ENCODE measurements around the gene SHISA7.

SHISA7 gene

GRCh38 chr19:55433292-55433691, 9.8 kb downstream of the SHISA7 start:
- TF ChIP-seq POLR2AphosphoS5 (IDR thresholded peaks at IDR 0.05; ENCODE audit: low read depth) (no peak), CTCF (IDR thresholded peaks at IDR 0.05; ENCODE audit: insufficient read depth, low read length) (no peak), REST (IDR thresholded peaks at IDR 0.05; ENCODE audit: insufficient replicate concordance, low read depth) (no peak), GABPA (IDR thresholded peaks at IDR 0.05; ENCODE audit: low read depth) (no peak), SPI1 (IDR thresholded peaks at IDR 0.05; ENCODE audit: borderline replicate concordance, low read depth) (no peak)
- H3K4me3 ChIP-seq (replicated peaks; ENCODE audit: insufficient read depth, low read length), result no peak overlapping the region
- H3K27ac ChIP-seq (replicated peaks), result no peak overlapping the region
- DNase-seq (ENCODE audit: low read depth in 1 of 2, low spot score in 1 of 2), result no peak
- H3K27me3 ChIP-seq (ENCODE audit: insufficient read depth, poor library complexity, severe bottlenecking), result no peaks in the 10 kb centered on the region

- Histone ChIP-seq H3K27me3 (ENCODE audit: insufficient read depth, poor library complexity, severe bottlenecking) (no peaks in the 10 kb centered on the region), H3K4me3 (replicated peaks; ENCODE audit: insufficient read depth, low read length) (no peak overlapping the region), H3K27ac (replicated peaks) (no peak overlapping the region)
- TF ChIP-seq CTCF (IDR thresholded peaks at IDR 0.05; ENCODE audit: insufficient read depth, low read length) (no peak), GABPA (IDR thresholded peaks at IDR 0.05; ENCODE audit: low read depth) (no peak), POLR2AphosphoS5 (IDR thresholded peaks at IDR 0.05; ENCODE audit: low read depth) (no peak), SPI1 (IDR thresholded peaks at IDR 0.05; ENCODE audit: borderline replicate concordance, low read depth) (no peak), REST (IDR thresholded peaks at IDR 0.05; ENCODE audit: insufficient replicate concordance, low read depth) (no peak)
- no peak for DNase-seq (ENCODE audit: low read depth in 1 of 2, low spot score in 1 of 2)
Observed at GRCh38 chr19:55432241-55432959, 10.7 kb downstream of the SHISA7 start.

- TF ChIP-seq GABPA (IDR thresholded peaks at IDR 0.05; ENCODE audit: low read depth) (no peak), POLR2AphosphoS5 (IDR thresholded peaks at IDR 0.05; ENCODE audit: low read depth) (no peak), CTCF (IDR thresholded peaks at IDR 0.05; ENCODE audit: insufficient read depth, low read length) (no peak), REST (IDR thresholded peaks at IDR 0.05; ENCODE audit: insufficient replicate concordance, low read depth) (no peak), SPI1 (IDR thresholded peaks at IDR 0.05; ENCODE audit: borderline replicate concordance, low read depth) (no peak)
- Histone ChIP-seq H3K27me3 (ENCODE audit: insufficient read depth, poor library complexity, severe bottlenecking) (no peaks in the 10 kb centered on the region), H3K4me3 (replicated peaks; ENCODE audit: insufficient read depth, low read length) (no peak overlapping the region), H3K27ac (replicated peaks) (no peak overlapping the region)
- no peak for DNase-seq (ENCODE audit: low read depth in 1 of 2, low spot score in 1 of 2)
Observed at GRCh38 chr19:55431183-55431582, 11.9 kb downstream of the SHISA7 start.
